Measurements from ENCODE around the gene REEP1. TPM values are rescaled to one million over a fixed set of nuclear protein-coding genes. Genes with fewer than 3 reads are reported as not detected.

The REEP1 gene
- polyA plus RNA-seq, 1 donor (not counting 4 experiments of a cell fraction or from before 2014, with no cell fraction given): 0.30 TPM

DNA sequence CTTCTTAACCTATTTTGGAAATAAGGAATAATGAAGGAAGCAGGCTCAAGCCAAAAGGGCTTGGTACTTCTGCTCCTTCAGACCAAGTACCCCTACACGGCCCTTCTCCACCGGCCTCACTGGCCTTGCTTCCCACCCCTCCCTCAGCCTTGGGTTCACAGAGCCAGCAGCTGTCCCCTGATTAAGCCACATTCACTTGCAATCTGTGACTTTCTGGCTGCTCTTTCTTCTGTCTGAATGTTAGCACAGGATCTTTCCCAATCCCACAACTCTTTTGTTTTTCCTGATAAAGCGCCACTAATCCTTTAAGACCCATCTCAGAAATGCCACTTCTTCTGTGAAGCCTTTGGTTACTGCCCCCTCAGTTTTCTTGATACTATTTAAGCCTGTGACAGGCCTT, 52.4 kb downstream of the REEP1 start:
- no peaks in the 10 kb centered on the region for H3K79me2 ChIP-seq (ENCODE audit: control insufficient read depth, insufficient read depth, low read length)
- no peak overlapping the region for H2AFZ ChIP-seq (ENCODE audit: control insufficient read depth, low read length)
- no peak for DNase-seq (ENCODE audit: low read depth, low spot score)
- H3K4me2 ChIP-seq (ENCODE audit: control insufficient read depth, extremely low read depth, insufficient read depth, low read depth, low read length): no peak overlapping the region
- no peak overlapping the region for H3K27ac ChIP-seq (ENCODE audit: control insufficient read depth, insufficient read depth, low read length)
- H3K9me1 ChIP-seq (ENCODE audit: control insufficient read depth, extremely low read depth, insufficient read depth, low read length): no peaks in the 10 kb centered on the region
- no peaks in the 10 kb centered on the region for H3K36me3 ChIP-seq (ENCODE audit: control insufficient read depth in 2 of 2, extremely low read depth in 1 of 2, insufficient read depth in 2 of 2, low read length in 2 of 2)
- peaks cover 7% of the 10 kb centered on the region for H3K27me3 ChIP-seq (ENCODE audit: control insufficient read depth, extremely low read depth, insufficient read depth, low read length)
- FAIRE-seq: no peak
- H3K9ac ChIP-seq (ENCODE audit: control insufficient read depth, extremely low read depth, insufficient read depth, low read length): no peak overlapping the region
- H3K4me1 ChIP-seq (ENCODE audit: control insufficient read depth, extremely low read depth, insufficient read depth, low read length): no peaks in the 10 kb centered on the region
- H3K9me3 ChIP-seq (ENCODE audit: control insufficient read depth, low read depth, low read length): no peaks in the 10 kb centered on the region
- TF ChIP-seq CTCF (optimal IDR thresholded peaks at IDR 0.05 in 1 of 3, IDR thresholded peaks at IDR 0.05 in 1 of 3, conservative IDR thresholded peaks at IDR 0.05 in 1 of 3; ENCODE audit: extremely low read depth in 1 of 3, insufficient read depth in 2 of 3, low read length in 3 of 3): no peak
- TF ChIP-seq EZH2 (IDR thresholded peaks at IDR 0.05; ENCODE audit: low read length): no peak
- no peak overlapping the region for H3K4me3 ChIP-seq (ENCODE audit: control insufficient read depth in 2 of 3, extremely low read depth in 1 of 3, insufficient read depth in 2 of 3, low read depth in 1 of 3, low read length in 3 of 3)
- no peaks in the 10 kb centered on the region for H4K20me1 ChIP-seq (ENCODE audit: control insufficient read depth, extremely low read depth, insufficient read depth, low read length)
- dilution Hi-C loops (cut with MboI; ENCODE audit: extremely low pct_ligation_motif_present, low sequenced_read_pairs): no loop called here

- Histone ChIP-seq H3K4me1 (ENCODE audit: control insufficient read depth, extremely low read depth, insufficient read depth, low read length) (no peaks in the 10 kb centered on the region), H3K79me2 (ENCODE audit: control insufficient read depth, insufficient read depth, low read length) (no peaks in the 10 kb centered on the region), H2AFZ (ENCODE audit: control insufficient read depth, low read length) (no peak overlapping the region), H3K27ac (ENCODE audit: control insufficient read depth, insufficient read depth, low read length) (no peak overlapping the region), H4K20me1 (ENCODE audit: control insufficient read depth, extremely low read depth, insufficient read depth, low read length) (no peaks in the 10 kb centered on the region), H3K27me3 (ENCODE audit: control insufficient read depth, extremely low read depth, insufficient read depth, low read length) (peaks cover 10% of the 10 kb centered on the region), H3K9me1 (ENCODE audit: control insufficient read depth, extremely low read depth, insufficient read depth, low read length) (no peaks in the 10 kb centered on the region), H3K4me2 (ENCODE audit: control insufficient read depth, extremely low read depth, insufficient read depth, low read depth, low read length) (no peak overlapping the region), H3K9me3 (ENCODE audit: control insufficient read depth, low read depth, low read length) (no peaks in the 10 kb centered on the region), H3K4me3 (ENCODE audit: control insufficient read depth in 2 of 3, extremely low read depth in 1 of 3, insufficient read depth in 2 of 3, low read depth in 1 of 3, low read length in 3 of 3) (no peak overlapping the region), H3K36me3 (ENCODE audit: control insufficient read depth in 2 of 2, extremely low read depth in 1 of 2, insufficient read depth in 2 of 2, low read length in 2 of 2) (no peaks in the 10 kb centered on the region), H3K9ac (ENCODE audit: control insufficient read depth, extremely low read depth, insufficient read depth, low read length) (no peak overlapping the region)
- dilution Hi-C loops (cut with MboI; ENCODE audit: extremely low pct_ligation_motif_present, low sequenced_read_pairs): no loop called here
- TF ChIP-seq CTCF (optimal IDR thresholded peaks at IDR 0.05 in 1 of 3, IDR thresholded peaks at IDR 0.05 in 1 of 3, conservative IDR thresholded peaks at IDR 0.05 in 1 of 3; ENCODE audit: extremely low read depth in 1 of 3, insufficient read depth in 2 of 3, low read length in 3 of 3) (no peak), EZH2 (IDR thresholded peaks at IDR 0.05; ENCODE audit: low read length) (no peak)
- FAIRE-seq (no peak), DNase-seq (ENCODE audit: low read depth, low spot score) (no peak)
These were observed 53.0 kb downstream of the REEP1 start for GRCh38 chr2:86284401-86284841.

Data from keratinocyte (primary cell).